T-helper 1 cell treated with Interleukin-12 subunit alpha and Interleukin-12 subunit beta and Interleukin-4 antibody, amounts not matched to agents 30 ng/mL and 1 ng/mL, for 36 hours (primary cell): ENCODE results near the gene SYCN. TPM values are rescaled to one million over a fixed set of nuclear protein-coding genes. Genes with fewer than 3 reads are reported as not detected.
"Not testable (repeated sequence)": the region's sequence is repeated elsewhere in the genome, so short reads cannot be mapped to it uniquely, and the experiment has no call there.

Experiments
- intact Hi-C: fragments of 100-400 bp; cut with micrococcal nuclease; formaldehyde crosslinking; loops from one replicate; pipeline ENCODE4 v1.15.1; 2024
- total RNA-seq: library from RNA; stranded (reverse); gene quantifications from 2 replicates; pipeline ENCODE4 v1.2.3, GENCODE V29; 2022

The SYCN gene
- total RNA-seq, 1 donor from 2014 or later = not detected

- intact Hi-C loops = no loop called here
These were observed 20.8 kb upstream of the SYCN start for GRCh38 chr19:39224910-39225309.

DNA sequence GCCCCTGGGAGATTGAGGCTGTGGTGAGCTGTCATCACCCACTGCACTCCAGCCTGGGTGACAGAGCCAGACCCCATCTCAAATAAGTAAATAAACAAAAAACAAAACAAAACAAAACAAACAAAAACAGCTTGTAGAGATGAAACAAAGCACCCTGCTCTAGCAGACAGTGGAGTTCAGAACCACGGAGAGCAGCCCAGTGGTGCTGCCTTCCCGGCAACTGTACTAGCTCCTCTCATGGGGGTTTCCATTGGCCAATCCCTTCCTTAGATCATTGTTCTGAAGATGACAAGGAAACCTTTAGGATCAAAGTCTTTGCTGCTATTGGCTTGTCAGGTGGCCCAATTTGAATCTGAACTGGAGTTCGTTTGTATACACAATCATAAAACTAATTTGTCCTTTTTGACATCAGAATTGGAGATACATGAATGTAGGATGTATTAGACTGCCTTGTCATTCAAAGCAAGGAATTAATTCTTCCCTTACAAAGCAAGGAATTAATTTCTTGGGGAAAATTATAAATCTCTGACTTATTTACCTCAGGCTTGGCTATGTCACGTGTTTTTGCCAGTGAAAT lies 19.7 kb upstream of the SYCN start:
- intact Hi-C loops = no loop called here

GRCh38 chr19:39219108-39219507 lies 15.0 kb upstream of the SYCN start:
- intact Hi-C loops = not testable (repeated sequence)

GRCh38 chr19:39218230-39219007 lies 14.4 kb upstream of the SYCN start:
- intact Hi-C loops = no loop called here

DNA sequence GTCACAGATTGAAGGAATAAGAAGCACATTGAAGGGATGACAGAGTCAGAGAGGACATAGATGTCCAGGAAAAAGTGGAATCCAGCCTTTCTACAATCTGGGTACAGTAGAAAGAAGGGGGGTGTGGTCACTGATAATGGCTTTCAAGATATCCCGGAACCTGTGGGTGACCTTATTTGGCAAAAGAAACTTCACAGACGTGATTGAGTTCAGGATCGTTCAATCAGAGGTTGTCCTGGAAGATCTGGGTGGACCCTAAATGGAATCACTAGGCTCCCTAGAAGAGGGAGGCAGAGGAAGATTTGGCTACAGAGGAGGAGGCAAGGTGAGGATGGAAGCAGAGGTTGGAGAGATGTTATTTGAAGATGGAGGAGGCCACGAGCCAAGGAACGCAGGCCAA lies 13.0 kb upstream of the SYCN start:
- intact Hi-C loops = no loop called here

DNA sequence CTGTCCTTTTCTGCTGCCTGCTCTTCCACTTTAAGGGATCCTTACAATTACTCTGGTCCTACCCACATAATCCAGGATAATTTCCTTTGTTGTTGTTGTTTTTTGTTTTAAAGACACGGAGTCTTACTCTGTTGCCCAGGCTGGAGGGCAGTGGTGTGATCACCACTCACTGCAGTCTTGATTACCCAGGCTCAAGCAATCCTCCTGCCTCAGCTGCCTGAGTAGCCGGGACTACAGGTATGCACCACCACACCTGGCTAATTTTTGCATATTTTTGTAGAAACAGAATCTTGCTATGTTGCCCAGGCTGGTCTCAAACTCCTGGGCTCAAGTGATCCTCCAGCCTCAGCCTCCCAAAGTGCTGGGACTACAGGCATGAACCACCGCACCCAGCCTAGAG lies 11.3 kb upstream of the SYCN start:
- intact Hi-C loops = not testable (repeated sequence)

- intact Hi-C loops = loop anchor here (1.0 to 2.0 kb wide), 4 partner anchors 116 to 320 kb away; partner anchors contain the start of gene EID2B
These were observed 8.3 kb upstream of the SYCN start for GRCh38 chr19:39212375-39212742.

- intact Hi-C loops = loop anchor here (1.0 to 2.0 kb wide), 4 partner anchors 116 to 321 kb away; partner anchors contain the start of gene EID2B
These were observed 7.8 kb upstream of the SYCN start for GRCh38 chr19:39211731-39212374.

DNA sequence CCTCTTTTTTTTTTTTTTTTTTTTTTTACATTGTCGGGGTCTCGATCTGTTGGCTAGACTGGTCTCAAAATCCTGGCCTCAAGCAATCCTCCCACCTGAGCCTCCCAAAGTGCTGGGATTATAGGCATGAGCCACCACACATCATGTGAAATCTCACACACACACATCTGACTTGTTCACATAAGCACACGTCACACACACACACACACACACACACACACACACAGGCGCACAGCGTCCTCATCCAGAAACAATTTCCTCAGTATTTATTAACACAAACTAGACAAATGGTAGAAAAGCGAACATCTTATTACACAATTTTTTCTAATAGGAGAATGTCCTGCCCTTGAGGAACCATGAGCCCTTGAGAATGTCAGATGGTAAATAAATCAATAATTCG lies 5.1 kb upstream of the SYCN start:
- intact Hi-C loops = no loop called here

DNA sequence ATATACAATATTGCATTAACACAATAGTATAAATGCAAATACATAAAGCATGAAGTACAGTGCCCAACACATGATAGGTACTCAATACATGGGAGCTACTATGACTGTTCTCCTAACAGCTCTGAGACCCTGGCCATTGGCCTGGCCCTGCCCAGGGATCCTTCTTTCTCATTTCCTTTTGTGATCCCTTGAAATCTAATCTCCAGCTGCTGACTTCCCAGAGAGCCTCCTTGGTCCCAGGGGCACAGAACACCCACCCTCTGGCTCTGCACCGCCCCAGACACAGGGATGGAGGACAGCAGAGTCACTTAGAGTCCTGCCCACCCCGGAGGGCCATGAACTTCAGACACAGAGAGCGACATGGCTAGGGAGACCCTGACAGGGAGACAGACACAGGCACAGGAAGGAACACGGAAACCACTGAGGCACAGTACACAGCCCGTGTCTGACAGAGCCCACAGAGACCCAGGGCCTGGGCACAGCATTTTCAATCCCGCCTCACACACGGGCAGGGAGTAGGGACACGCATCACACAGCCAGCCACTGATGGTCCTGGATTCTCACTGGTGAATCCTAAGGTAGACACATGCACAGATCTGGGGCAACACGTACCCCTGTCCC lies 4.2 kb upstream of the SYCN start:
- intact Hi-C loops = no loop called here

- intact Hi-C loops = no loop called here
These were observed 3.3 kb upstream of the SYCN start for GRCh38 chr19:39207293-39207836.

DNA sequence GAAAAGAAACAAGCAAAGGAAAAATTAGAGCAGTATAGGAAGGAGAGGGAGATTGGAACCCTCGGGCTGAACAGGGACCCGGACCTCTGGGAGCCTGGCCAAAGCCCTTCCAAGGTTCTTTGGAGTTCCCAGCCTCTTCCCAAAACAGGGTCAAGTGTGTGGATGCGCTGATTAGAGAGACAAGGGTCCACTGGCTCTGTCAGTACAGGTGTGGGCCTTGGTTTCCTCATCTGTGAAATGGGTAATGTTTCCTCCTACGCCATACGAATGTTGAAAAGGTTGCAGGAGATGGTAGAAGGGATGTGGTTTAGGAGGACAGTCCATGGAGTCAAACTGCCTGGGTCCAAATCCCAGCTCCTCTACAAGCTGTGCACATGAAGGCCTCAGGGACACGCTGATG lies 2.1 kb upstream of the SYCN start:
- intact Hi-C loops = no loop called here

- intact Hi-C loops = no loop called here
These were observed 1.3 kb upstream of the SYCN start for GRCh38 chr19:39205449-39205764.

GRCh38 chr19:39202998-39203355 lies 1.1 kb downstream of the SYCN start:
- intact Hi-C loops = no loop called here

GRCh38 chr19:39200803-39201115 lies 3.3 kb downstream of the SYCN start:
- intact Hi-C loops = no loop called here

DNA sequence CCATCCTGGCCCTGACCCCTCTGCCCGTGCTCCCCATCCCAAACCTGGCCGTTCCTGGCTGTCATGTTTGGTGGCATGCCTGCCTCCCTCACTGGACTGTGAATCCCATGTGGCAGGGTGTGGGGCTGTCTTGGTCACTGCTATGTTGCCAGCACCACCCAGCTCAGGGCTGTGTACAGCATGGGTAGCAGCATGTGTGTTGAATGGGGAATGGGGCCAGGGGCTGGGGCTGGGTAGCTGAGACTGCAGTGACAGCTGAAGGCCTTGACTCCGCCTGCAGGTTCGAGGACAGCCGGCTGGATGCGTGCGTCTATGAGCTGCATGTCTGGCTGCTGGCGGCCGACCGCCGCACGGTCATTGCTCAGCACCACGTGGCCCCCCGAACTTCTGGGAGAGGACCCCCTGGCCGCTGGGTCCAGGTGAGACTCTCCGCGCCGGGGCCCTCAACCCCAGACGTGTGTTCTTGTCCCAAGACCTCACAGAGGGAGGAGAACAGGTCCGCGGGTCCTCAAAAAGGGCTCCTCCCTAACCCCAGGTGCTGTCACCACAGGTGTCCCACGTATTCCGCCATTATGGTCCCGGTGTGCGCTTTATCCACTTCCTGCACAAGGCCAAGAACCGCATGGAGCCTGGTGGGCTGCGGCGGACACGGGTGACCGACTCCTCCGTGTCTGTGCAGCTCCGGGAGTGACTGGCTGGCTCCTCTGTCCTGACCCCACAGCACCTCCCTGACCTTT lies 3.8 kb downstream of the SYCN start:
- intact Hi-C loops = no loop called here

- intact Hi-C loops = no loop called here
These were observed 5.0 kb downstream of the SYCN start for GRCh38 chr19:39199025-39199424.

GRCh38 chr19:39197808-39198207 lies 6.3 kb downstream of the SYCN start:
- intact Hi-C loops = no loop called here

GRCh38 chr19:39196860-39197562 lies 7.1 kb downstream of the SYCN start, which contains the start of gene NCCRP1:
NCCRP1 (plus strand) TSS chr19:39196964; CDS start chr19:39196983, 19 bp downstream.
- intact Hi-C loops = no loop called here

- intact Hi-C loops = no loop called here
These were observed 7.7 kb downstream of the SYCN start for GRCh38 chr19:39196320-39196719.

DNA sequence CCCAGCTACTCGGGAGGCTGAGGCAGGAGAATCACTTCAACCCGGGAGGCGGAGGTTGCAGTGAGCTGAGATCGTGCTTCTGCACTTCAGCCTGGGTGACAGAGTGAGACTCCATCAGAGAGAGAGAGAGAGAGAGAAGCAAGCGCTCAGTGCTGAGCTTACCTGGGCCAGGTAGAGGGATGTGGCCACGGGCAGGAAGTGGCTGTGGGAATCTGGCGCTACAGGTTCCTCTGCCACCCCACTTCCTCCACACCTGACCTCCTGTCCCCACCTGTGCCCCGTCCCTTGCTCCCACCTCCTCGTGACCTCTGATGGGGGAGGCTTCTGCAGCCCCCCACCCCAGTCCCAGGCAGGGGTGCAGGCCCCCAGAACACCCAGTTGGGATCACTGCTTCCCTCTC lies 8.3 kb downstream of the SYCN start:
- intact Hi-C loops = no loop called here
